ENCODE measurements around the gene ALPG. TPM values are rescaled to one million over a fixed set of nuclear protein-coding genes. Genes with fewer than 3 reads are reported as not detected.

ALPG gene
- total RNA-seq, 1 experiment from 2014 or later = 65.3 TPM

DNA sequence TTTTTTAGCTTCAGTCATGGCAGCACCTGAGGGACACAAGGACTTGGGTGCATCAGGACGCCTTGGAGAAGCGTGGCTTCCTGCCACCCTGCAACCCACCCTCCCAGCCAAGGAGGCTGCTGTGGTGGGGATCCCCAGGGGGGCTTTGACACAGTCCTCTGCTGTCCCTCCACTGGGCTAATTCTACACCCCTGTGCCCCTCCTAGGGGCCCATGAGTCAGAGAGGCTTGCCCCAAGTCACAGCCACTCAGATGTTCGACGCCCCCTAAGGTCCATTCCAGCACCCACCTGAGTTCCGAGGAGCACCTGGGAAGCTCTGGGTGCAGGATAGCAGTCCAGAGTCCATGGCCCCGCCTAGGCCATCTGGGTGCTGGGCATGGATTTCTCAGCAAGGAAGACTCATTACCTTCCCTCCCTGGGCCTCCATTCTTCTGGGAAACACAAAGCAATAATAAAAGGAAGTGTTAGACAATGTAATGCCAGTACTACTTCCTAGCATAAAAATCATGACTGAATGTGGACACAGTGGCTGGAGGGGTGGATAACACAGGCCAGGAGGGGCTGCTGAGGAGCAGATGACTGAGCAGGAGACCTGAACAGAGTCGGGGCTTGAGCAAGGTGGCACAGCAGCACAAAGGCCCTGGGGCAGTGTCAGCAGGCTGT, 3.7 kb downstream of the ALPG start:
- Histone ChIP-seq H3K27me3 (ENCODE audit: control insufficient read depth, insufficient read depth, low read length) (no peaks in the 10 kb centered on the region), H3K36me3 (ENCODE audit: control insufficient read depth, insufficient read depth, low read length) (no peaks in the 10 kb centered on the region), H3K27ac (ENCODE audit: low read length) (no peak overlapping the region; the same call in 1 of the 2 replicates), H3K4me3 (ENCODE audit: low read depth in 2 of 2, low read length in 2 of 2) (no peak overlapping the region), H3K9me3 (ENCODE audit: control insufficient read depth, insufficient read depth, low read depth, low read length) (no peaks in the 10 kb centered on the region), H3K4me1 (ENCODE audit: control insufficient read depth, insufficient read depth, low read length) (no peaks in the 10 kb centered on the region; the same call in 1 of the 2 replicates)
- ChIA-PET POLR2A (no interaction called here), CTCF (no interaction called here)
- DNase-seq (ENCODE audit: low read depth, low spot score) = no peak
- TSS peak; percentile 93 for BruUV-seq (replicated peaks)
- in situ Hi-C loops (cut with HindIII; ENCODE audit: low pct_unique_long_range_greater_than_20kb, low sequenced_read_pairs) = no loop called here
- no peak for ATAC-seq
- TF ChIP-seq, protein P1, sequence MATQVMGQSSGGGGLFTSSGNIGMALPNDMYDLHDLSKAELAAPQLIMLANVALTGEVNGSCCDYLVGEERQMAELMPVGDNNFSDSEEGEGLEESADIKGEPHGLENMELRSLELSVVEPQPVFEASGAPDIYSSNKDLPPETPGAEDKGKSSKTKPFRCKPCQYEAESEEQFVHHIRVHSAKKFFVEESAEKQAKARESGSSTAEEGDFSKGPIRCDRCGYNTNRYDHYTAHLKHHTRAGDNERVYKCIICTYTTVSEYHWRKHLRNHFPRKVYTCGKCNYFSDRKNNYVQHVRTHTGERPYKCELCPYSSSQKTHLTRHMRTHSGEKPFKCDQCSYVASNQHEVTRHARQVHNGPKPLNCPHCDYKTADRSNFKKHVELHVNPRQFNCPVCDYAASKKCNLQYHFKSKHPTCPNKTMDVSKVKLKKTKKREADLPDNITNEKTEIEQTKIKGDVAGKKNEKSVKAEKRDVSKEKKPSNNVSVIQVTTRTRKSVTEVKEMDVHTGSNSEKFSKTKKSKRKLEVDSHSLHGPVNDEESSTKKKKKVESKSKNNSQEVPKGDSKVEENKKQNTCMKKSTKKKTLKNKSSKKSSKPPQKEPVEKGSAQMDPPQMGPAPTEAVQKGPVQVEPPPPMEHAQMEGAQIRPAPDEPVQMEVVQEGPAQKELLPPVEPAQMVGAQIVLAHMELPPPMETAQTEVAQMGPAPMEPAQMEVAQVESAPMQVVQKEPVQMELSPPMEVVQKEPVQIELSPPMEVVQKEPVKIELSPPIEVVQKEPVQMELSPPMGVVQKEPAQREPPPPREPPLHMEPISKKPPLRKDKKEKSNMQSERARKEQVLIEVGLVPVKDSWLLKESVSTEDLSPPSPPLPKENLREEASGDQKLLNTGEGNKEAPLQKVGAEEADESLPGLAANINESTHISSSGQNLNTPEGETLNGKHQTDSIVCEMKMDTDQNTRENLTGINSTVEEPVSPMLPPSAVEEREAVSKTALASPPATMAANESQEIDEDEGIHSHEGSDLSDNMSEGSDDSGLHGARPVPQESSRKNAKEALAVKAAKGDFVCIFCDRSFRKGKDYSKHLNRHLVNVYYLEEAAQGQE (IDR thresholded peaks at IDR 0.05; ENCODE audit: insufficient read depth in 1 of 2, low read depth in 2 of 2, low read length in 1 of 2) = no peak
- TF ChIP-seq, protein P2, sequence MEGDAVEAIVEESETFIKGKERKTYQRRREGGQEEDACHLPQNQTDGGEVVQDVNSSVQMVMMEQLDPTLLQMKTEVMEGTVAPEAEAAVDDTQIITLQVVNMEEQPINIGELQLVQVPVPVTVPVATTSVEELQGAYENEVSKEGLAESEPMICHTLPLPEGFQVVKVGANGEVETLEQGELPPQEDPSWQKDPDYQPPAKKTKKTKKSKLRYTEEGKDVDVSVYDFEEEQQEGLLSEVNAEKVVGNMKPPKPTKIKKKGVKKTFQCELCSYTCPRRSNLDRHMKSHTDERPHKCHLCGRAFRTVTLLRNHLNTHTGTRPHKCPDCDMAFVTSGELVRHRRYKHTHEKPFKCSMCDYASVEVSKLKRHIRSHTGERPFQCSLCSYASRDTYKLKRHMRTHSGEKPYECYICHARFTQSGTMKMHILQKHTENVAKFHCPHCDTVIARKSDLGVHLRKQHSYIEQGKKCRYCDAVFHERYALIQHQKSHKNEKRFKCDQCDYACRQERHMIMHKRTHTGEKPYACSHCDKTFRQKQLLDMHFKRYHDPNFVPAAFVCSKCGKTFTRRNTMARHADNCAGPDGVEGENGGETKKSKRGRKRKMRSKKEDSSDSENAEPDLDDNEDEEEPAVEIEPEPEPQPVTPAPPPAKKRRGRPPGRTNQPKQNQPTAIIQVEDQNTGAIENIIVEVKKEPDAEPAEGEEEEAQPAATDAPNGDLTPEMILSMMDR (IDR thresholded peaks at IDR 0.05) = no peak
- TF ChIP-seq SIN3A (IDR thresholded peaks at IDR 0.05; ENCODE audit: borderline replicate concordance, insufficient read depth, low read depth, low read length) (no peak), POLR2AphosphoS5 (IDR thresholded peaks at IDR 0.05; ENCODE audit: low read depth, low read length) (no peak), TCF7L2 (IDR thresholded peaks at IDR 0.05; ENCODE audit: low read depth, low read length) (no peak)
- intact Hi-C loops (cut with micrococcal nuclease; ENCODE audit: unreplicated experiment) = no loop called here

DNA sequence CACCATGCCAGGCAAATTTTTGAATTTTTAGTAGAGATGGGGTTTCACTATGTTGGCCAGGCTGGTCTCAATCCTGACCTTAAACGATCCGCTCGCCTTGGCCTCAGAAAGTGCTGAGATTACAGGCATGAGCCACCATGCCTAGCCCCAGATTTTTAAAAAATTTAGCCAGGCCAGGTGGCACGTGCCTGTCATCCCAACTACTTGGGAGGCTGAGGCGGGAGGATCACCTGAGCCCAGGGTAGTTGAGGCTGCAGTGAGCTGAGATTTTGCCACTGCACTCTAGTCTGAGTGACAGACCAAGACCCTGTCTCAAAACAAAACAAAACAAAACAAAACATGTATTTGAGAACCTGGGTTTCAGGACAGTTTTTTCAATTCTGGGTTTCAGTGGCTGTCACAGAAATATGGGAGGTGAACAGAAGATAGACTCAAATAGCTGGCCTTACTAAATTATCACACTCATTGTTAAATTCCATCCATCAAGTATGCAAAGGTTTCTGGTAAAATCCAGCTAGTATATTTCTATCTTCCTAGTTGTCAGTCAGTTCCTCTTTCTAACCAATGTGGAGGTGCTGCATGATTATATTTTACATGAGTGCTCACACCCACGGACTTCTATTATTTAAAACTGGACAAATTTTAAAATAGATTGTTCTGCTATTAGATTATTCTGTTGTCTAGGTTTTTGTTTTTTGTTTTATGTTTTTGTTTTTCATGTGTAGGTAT, 5.4 kb downstream of the ALPG start:
- no peak overlapping the region for H3K4me3 ChIP-seq (ENCODE audit: low read depth in 2 of 2, low read length in 2 of 2)
- ChIA-PET CTCF (no interaction called here), POLR2A (no interaction called here)
- H3K9me3 ChIP-seq (ENCODE audit: control insufficient read depth, insufficient read depth, low read depth, low read length) = no peaks in the 10 kb centered on the region
- ATAC-seq (no peak), DNase-seq (ENCODE audit: low read depth, low spot score) (no peak)
- no peak overlapping the region for H3K27ac ChIP-seq (ENCODE audit: low read length)
- H3K4me1 ChIP-seq (ENCODE audit: control insufficient read depth, insufficient read depth, low read length) = peaks cover 2% of the 10 kb centered on the region; the same call in 1 of the 2 replicates
- H3K27me3 ChIP-seq (ENCODE audit: control insufficient read depth, insufficient read depth, low read length) = no peaks in the 10 kb centered on the region
- in situ Hi-C loops (cut with HindIII; ENCODE audit: low pct_unique_long_range_greater_than_20kb, low sequenced_read_pairs) (no loop called here), intact Hi-C loops (cut with micrococcal nuclease; ENCODE audit: unreplicated experiment) (no loop called here)
- no peak for TF ChIP-seq POLR2AphosphoS5 (IDR thresholded peaks at IDR 0.05; ENCODE audit: low read depth, low read length)
- TF ChIP-seq, protein P1 (IDR thresholded peaks at IDR 0.05; ENCODE audit: insufficient read depth in 1 of 2, low read depth in 2 of 2, low read length in 1 of 2) = no peak
- TF ChIP-seq, protein P2 (IDR thresholded peaks at IDR 0.05) = no peak
- no peak for TF ChIP-seq TCF7L2 (IDR thresholded peaks at IDR 0.05; ENCODE audit: low read depth, low read length)
- TF ChIP-seq SIN3A (IDR thresholded peaks at IDR 0.05; ENCODE audit: borderline replicate concordance, insufficient read depth, low read depth, low read length) = no peak
- BruUV-seq (replicated peaks) = no TSS peak
- H3K36me3 ChIP-seq (ENCODE audit: control insufficient read depth, insufficient read depth, low read length) = no peaks in the 10 kb centered on the region
